ENCODE results near the gene TMEM72. TPM values are rescaled to one million over a fixed set of nuclear protein-coding genes. Genes with fewer than 3 reads are reported as not detected.
A peak's percentile ranks its signal among the peaks of the same experiment; 100 is the strongest.

Gene TMEM72
- polyA plus RNA-seq, 3 donors = not detected

DNA sequence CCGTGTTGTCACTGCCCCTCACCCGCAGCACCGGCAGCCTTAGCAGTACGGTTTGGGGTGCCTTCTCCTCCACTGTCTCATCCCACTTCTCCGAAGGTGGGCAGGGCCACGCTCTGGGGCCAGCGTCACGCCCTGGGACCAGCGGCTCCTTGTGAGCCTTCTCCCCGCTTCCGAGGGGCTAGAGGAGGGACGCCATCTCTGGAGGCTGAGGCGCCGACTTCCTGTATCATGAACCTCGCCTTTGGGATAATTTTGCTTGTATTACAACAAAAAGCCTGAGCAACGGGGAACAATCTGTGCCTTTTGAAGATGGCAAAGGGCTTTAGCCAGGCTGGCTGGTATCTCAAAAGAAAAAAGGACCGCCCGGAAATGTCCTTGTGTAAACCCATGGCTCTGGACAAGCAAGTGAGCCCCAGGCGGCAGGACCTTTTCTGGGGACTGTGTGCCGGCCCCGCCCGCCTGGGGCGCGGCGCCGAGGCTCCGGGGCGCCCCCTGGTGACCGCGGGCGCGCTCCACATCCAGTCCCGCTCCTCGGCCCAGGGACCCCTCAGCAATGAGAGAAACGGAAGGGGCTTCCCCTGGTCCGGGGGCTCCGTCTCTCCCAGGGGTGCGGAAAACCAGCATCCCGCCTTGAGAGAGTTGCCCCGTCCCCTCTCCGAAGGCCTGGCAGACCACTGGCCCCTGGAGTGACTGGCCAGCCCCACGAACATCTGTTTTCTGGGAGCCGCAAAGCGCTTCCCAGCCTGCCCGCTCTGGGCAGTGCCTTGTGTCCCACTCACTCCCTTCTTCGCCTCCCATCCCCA, 63.7 kb downstream of the TMEM72 start:
- H3K9me3 ChIP-seq (replicated peaks in 1 of 2; ENCODE audit: control insufficient read depth in 1 of 2, insufficient read depth in 1 of 2, low read length in 2 of 2) = no peaks in the 10 kb centered on the region
- peaks cover 0 to 3% (median 0%) of the 10 kb centered on the region in 7 donors for H3K9me3 Mint-ChIP-seq
- TF ChIP-seq, protein P1, sequence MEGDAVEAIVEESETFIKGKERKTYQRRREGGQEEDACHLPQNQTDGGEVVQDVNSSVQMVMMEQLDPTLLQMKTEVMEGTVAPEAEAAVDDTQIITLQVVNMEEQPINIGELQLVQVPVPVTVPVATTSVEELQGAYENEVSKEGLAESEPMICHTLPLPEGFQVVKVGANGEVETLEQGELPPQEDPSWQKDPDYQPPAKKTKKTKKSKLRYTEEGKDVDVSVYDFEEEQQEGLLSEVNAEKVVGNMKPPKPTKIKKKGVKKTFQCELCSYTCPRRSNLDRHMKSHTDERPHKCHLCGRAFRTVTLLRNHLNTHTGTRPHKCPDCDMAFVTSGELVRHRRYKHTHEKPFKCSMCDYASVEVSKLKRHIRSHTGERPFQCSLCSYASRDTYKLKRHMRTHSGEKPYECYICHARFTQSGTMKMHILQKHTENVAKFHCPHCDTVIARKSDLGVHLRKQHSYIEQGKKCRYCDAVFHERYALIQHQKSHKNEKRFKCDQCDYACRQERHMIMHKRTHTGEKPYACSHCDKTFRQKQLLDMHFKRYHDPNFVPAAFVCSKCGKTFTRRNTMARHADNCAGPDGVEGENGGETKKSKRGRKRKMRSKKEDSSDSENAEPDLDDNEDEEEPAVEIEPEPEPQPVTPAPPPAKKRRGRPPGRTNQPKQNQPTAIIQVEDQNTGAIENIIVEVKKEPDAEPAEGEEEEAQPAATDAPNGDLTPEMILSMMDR (IDR thresholded peaks at IDR 0.05) = peak; percentile 99
- intact Hi-C loops (cut with micrococcal nuclease) = loop anchor here (1.0 to 2.0 kb wide), 2 partner anchors 41 to 42 kb away; no protein-coding TSS in a partner anchor
- H3K36me3 Mint-ChIP-seq = peaks cover 57 to 75% of the 10 kb centered on the region in 2 donors
- peak; percentile 35 to 68 (median 66) for DNase-seq
- H3K79me2 ChIP-seq (ENCODE audit: insufficient read depth, low read length) = peaks cover 85% of the 10 kb centered on the region
- H2AFZ ChIP-seq (ENCODE audit: insufficient read depth, low read depth, low read length, poor library complexity, severe bottlenecking) = peak overlapping the region; percentile 80
- H3K4me3 Mint-ChIP-seq = peak overlapping the region; percentile 64 to 72
- H3K4me2 ChIP-seq (replicated peaks; ENCODE audit: extremely low read depth, low read length, poor library complexity, severe bottlenecking) = peak overlapping the region; percentile 64
- H3K9ac ChIP-seq (ENCODE audit: insufficient read depth, low read length, poor library complexity, severe bottlenecking) = peak overlapping the region; percentile 54
- H3K27ac Mint-ChIP-seq = peak overlapping the region; percentile 80 to 92 (median 91)
- H3K36me3 ChIP-seq (replicated peaks in 1 of 2; ENCODE audit: control insufficient read depth in 1 of 2, insufficient read depth in 2 of 2, low read length in 2 of 2) = peaks cover 74 to 80% of the 10 kb centered on the region in 2 donors
- H3K4me1 ChIP-seq (ENCODE audit: control insufficient read depth in 1 of 2, insufficient read depth in 2 of 2, low read length in 2 of 2) = peaks cover 56 to 74% of the 10 kb centered on the region in 2 donors
- peak overlapping the region in 2 of 3 experiments; percentile 22 to 63 for H3K4me3 ChIP-seq (replicated peaks in 1 of 3; ENCODE audit: low read depth in 2 of 3, low read length in 3 of 3)
- no peaks in the 10 kb centered on the region for H3K27me3 ChIP-seq (ENCODE audit: control insufficient read depth in 2 of 2, insufficient read depth in 2 of 2, low read length in 2 of 2)
- peaks cover 68% of the 10 kb centered on the region for H3K4me1 Mint-ChIP-seq
- 2% methylated on average over 43 of the region's 46 CpGs for WGBS (ENCODE audit: insufficient coverage)
- H3K27ac ChIP-seq (ENCODE audit: low read depth in 1 of 2, low read length in 2 of 2) = peak overlapping the region; percentile 73 to 81
- H4K20me1 ChIP-seq (ENCODE audit: insufficient read depth, low read length) = peaks cover 44% of the 10 kb centered on the region
- H3K27me3 Mint-ChIP-seq (ENCODE audit: low read depth in 3 of 3) = no peaks in the 10 kb centered on the region

DNA sequence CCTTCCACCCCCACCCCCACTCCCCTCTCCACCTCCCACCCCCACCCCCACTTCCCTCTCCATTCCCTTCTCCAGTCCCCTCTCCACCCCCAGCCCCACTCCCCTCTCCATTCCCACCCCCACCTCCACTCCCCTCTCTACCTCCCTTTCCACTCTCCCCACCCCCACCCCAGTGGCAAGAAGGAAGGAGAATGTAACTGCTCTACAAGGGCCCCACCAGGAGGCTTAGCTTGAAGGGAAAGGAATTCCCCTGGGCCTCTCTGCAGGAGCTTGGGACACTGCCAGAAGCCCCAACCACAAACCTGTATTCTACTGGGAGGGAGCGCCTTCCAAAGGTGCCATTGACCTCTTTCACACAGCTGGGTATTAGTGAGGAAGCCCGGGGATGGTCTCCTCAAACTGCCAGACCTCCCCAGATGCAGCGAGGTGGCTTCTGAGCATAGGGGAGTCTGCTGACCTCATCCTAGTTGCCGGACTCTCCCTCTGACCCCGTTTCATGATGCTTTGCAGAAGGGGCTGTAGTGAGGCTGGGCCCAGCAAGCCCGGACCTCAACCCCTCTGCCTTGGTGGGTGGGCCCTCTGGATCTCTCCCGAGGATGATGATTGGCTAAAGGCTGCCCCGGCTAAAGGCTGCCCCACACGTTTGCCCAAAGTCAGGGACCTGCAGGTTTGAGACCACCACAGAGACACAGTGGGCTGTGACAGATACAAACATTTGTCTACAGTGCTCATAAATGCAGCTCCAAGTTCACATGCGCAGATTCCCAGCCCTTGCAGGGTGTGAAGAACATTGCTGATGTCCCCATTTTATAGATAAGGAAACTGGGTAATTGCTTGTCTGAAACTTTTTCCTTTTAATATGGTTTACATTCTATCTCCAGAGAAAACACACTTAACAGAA, 64.5 kb downstream of the TMEM72 start:
- H3K27ac Mint-ChIP-seq = peak overlapping the region in 1 of 7 donors; percentile 63

More for the DNA sequence above, 64.5 kb downstream of the TMEM72 start:
- H3K9me3 Mint-ChIP-seq = peaks cover 0 to 2% (median 0%) of the 10 kb centered on the region in 7 donors
- H4K20me1 ChIP-seq (ENCODE audit: insufficient read depth, low read length) = peaks cover 52% of the 10 kb centered on the region
- H3K9ac ChIP-seq (ENCODE audit: insufficient read depth, low read length, poor library complexity, severe bottlenecking) = no peak overlapping the region
- peaks cover 64% of the 10 kb centered on the region for H3K4me1 Mint-ChIP-seq
- no peak overlapping the region for H2AFZ ChIP-seq (ENCODE audit: insufficient read depth, low read depth, low read length, poor library complexity, severe bottlenecking)
- peaks cover 73 to 80% of the 10 kb centered on the region in 2 donors for H3K36me3 ChIP-seq (replicated peaks in 1 of 2; ENCODE audit: control insufficient read depth in 1 of 2, insufficient read depth in 2 of 2, low read length in 2 of 2)
- no peaks in the 10 kb centered on the region for H3K27me3 ChIP-seq (ENCODE audit: control insufficient read depth in 2 of 2, insufficient read depth in 2 of 2, low read length in 2 of 2)
- H3K4me3 ChIP-seq (replicated peaks in 1 of 3; ENCODE audit: low read depth in 2 of 3, low read length in 3 of 3) = no peak overlapping the region
- TF ChIP-seq, protein P1 (IDR thresholded peaks at IDR 0.05) = no peak
- H3K9me3 ChIP-seq (replicated peaks in 1 of 2; ENCODE audit: control insufficient read depth in 1 of 2, insufficient read depth in 1 of 2, low read length in 2 of 2) = no peaks in the 10 kb centered on the region
- H3K4me1 ChIP-seq (ENCODE audit: control insufficient read depth in 1 of 2, insufficient read depth in 2 of 2, low read length in 2 of 2) = peaks cover 49 to 65% of the 10 kb centered on the region in 2 donors
- peak overlapping the region; percentile 64 for H3K4me2 ChIP-seq (replicated peaks; ENCODE audit: extremely low read depth, low read length, poor library complexity, severe bottlenecking)
- peaks cover 85% of the 10 kb centered on the region for H3K79me2 ChIP-seq (ENCODE audit: insufficient read depth, low read length)
- H3K27me3 Mint-ChIP-seq (ENCODE audit: low read depth in 3 of 3) = no peaks in the 10 kb centered on the region
- peaks cover 56 to 75% of the 10 kb centered on the region in 2 donors for H3K36me3 Mint-ChIP-seq
- WGBS (ENCODE audit: insufficient coverage) = 45% methylated on average over 8 of the region's 10 CpGs
- no peak overlapping the region for H3K4me3 Mint-ChIP-seq
- no peak for DNase-seq
- peak overlapping the region in 1 of 2 donors; percentile 49 for H3K27ac ChIP-seq (ENCODE audit: low read depth in 1 of 2, low read length in 2 of 2)
- intact Hi-C loops (cut with micrococcal nuclease) = loop anchor here in 1 of 2 donors (2.0 kb wide), 1 partner anchor 43 kb away; no protein-coding TSS in a partner anchor

Data from CD14-positive monocyte (primary cell).